CD8-positive, alpha-beta memory T cell (primary cell): ENCODE results near the gene C7. TPM values are rescaled to one million over a fixed set of nuclear protein-coding genes. Genes with fewer than 3 reads are reported as not detected.

Experiments used
- CTCF ChIA-PET: fragments of 350-600 bp; sonication (Branson Sonifier 250); formaldehyde crosslinking; loops from one replicate; lab custom pipeline; 2021; ENCODE audit warnings: antibody characterized with exemption; lab: Charles Lee
- POLR2A ChIA-PET: fragments of 350-600 bp; sonication (Branson Sonifier 250); formaldehyde crosslinking; loops from one replicate; lab custom pipeline; 2021; ENCODE audit warnings: antibody characterized with exemption; lab: Charles Lee
- DNase-seq, 5 donors: peaks; one replicate each; pipeline versions ENCODE4 v3.0.0 to v3.0.0-alpha.2; 2020 to 2022; ENCODE audit warnings: mixed read lengths in 1 of 5
- H3K27ac ChIP-seq: one replicate; pipeline ENCODE4 v1.7.0; 2013; ENCODE audit warnings: low read depth, mild to moderate bottlenecking, low read length, moderate library complexity
- H3K27me3 ChIP-seq: 2 replicates; pipeline ENCODE4 v1.7.0; 2013; ENCODE audit warnings: low read length, mild to moderate bottlenecking; ENCODE audit not compliant: insufficient read depth, poor library complexity, severe bottlenecking
- H3K36me3 ChIP-seq: 2 replicates; pipeline ENCODE4 v1.7.0; 2013; ENCODE audit warnings: mild to moderate bottlenecking, low read length, moderate library complexity; ENCODE audit not compliant: insufficient read depth
- H3K4me1 ChIP-seq: 2 replicates; pipeline ENCODE4 v1.7.0; 2013; ENCODE audit warnings: mild to moderate bottlenecking, low read length, moderate library complexity; ENCODE audit not compliant: insufficient read depth
- H3K4me3 ChIP-seq: 2 replicates; pipeline ENCODE4 v1.7.0; 2013; ENCODE audit warnings: mild to moderate bottlenecking, low read length
- H3K9me3 ChIP-seq: 2 replicates; pipeline ENCODE4 v1.7.0; 2013; ENCODE audit warnings: mild to moderate bottlenecking, low read length
- H3K27ac Mint-ChIP-seq, 8 donors: one replicate each; pipeline ENCODE4 v1.8.0; 2020 to 2021; ENCODE audit warnings: mixed read lengths in 8 of 8, mild to moderate bottlenecking in 6 of 8, inconsistent platforms in 3 of 8, moderate library complexity in 3 of 8
- H3K27me3 Mint-ChIP-seq, 2 donors: one replicate each; pipeline ENCODE4 v1.8.0; 2020 to 2021; ENCODE audit warnings: mixed read lengths in 2 of 2, mild to moderate bottlenecking in 1 of 2, moderate library complexity in 1 of 2
- H3K36me3 Mint-ChIP-seq, 3 donors: one replicate each; pipeline ENCODE4 v1.8.0; 2020 to 2021; ENCODE audit warnings: mixed read lengths in 3 of 3, inconsistent platforms in 1 of 3, mild to moderate bottlenecking in 1 of 3
- H3K4me1 Mint-ChIP-seq, 3 donors: one replicate each; pipeline ENCODE4 v1.8.0; 2020 to 2021; ENCODE audit warnings: mixed read lengths in 3 of 3, inconsistent platforms in 1 of 3, mild to moderate bottlenecking in 1 of 3
- H3K4me3 Mint-ChIP-seq, 7 donors: one replicate each; pipeline ENCODE4 v1.8.0; 2020 to 2021; ENCODE audit warnings: mixed read lengths in 7 of 7, mild to moderate bottlenecking in 6 of 7, moderate library complexity in 4 of 7, inconsistent platforms in 2 of 7
- H3K9me3 Mint-ChIP-seq, 5 donors: one replicate each; pipeline ENCODE4 v1.8.0; 2020 to 2022; ENCODE audit warnings: mixed read lengths in 5 of 5, mild to moderate bottlenecking in 3 of 5, moderate library complexity in 2 of 5, inconsistent platforms in 1 of 5
- polyA plus RNA-seq: library from polyadenylated mRNA; unstranded; fragments of 300-500 nt; fragmentation: Illumina TruSeq; gene quantifications from one replicate; pipeline ENCODE4 v1.2.3, GENCODE V29; 2021
- total RNA-seq, 2 experiments: library from RNA; stranded (reverse); gene quantifications; one replicate each; pipeline ENCODE4 v1.2.3, GENCODE V29; 2021

C7 gene
- total and polyA plus RNA-seq, 3 experiments from 2014 or later, result not detected

GRCh38 chr5:40932766-40933165 is 23.5 kb downstream of the C7 start:
- Mint-ChIP-seq H3K9me3 (peaks cover 0 to 4% (median 0%) of the 10 kb centered on the region in 5 donors), H3K27ac (no peak overlapping the region), H3K36me3 (no peaks in the 10 kb centered on the region), H3K4me3 (no peak overlapping the region), H3K27me3 (peaks cover 3 to 9% of the 10 kb centered on the region in 2 donors), H3K4me1 (no peaks in the 10 kb centered on the region)
- Histone ChIP-seq H3K36me3 (no peaks in the 10 kb centered on the region), H3K4me1 (no peaks in the 10 kb centered on the region), H3K27ac (no peak overlapping the region), H3K9me3 (no peaks in the 10 kb centered on the region), H3K4me3 (no peak overlapping the region), H3K27me3 (no peaks in the 10 kb centered on the region)
- no peak for DNase-seq
- POLR2A ChIA-PET, result no interaction called here
- CTCF ChIA-PET, result no interaction called here

- Mint-ChIP-seq H3K27me3 (peaks cover 5% of the 10 kb centered on the region in 2 donors), H3K9me3 (peaks cover 0 to 2% (median 0%) of the 10 kb centered on the region in 5 donors), H3K36me3 (no peaks in the 10 kb centered on the region), H3K27ac (no peak overlapping the region), H3K4me1 (no peaks in the 10 kb centered on the region), H3K4me3 (no peak overlapping the region)
- no peak for DNase-seq
- H3K36me3 ChIP-seq, result no peaks in the 10 kb centered on the region
- no peaks in the 10 kb centered on the region for H3K4me1 ChIP-seq
- ChIA-PET CTCF (no interaction called here), POLR2A (no interaction called here)
- H3K27ac ChIP-seq, result no peak overlapping the region
- no peaks in the 10 kb centered on the region for H3K9me3 ChIP-seq
- H3K4me3 ChIP-seq, result no peak overlapping the region
- no peaks in the 10 kb centered on the region for H3K27me3 ChIP-seq
Observed at GRCh38 chr5:40937075-40937474, 27.8 kb downstream of the C7 start.

GRCh38 chr5:40939753-40940152 is 30.5 kb downstream of the C7 start:
- no peak overlapping the region for H3K4me3 ChIP-seq
- POLR2A ChIA-PET, result no interaction called here
- no peaks in the 10 kb centered on the region for H3K27me3 ChIP-seq
- peaks cover 0 to 2% (median 0%) of the 10 kb centered on the region in 5 donors for H3K9me3 Mint-ChIP-seq
- H3K4me1 Mint-ChIP-seq, result no peaks in the 10 kb centered on the region
- no peak overlapping the region for H3K4me3 Mint-ChIP-seq
- DNase-seq, result no peak
- no peaks in the 10 kb centered on the region for H3K4me1 ChIP-seq
- H3K27ac Mint-ChIP-seq, result no peak overlapping the region
- H3K27ac ChIP-seq, result no peak overlapping the region
- H3K27me3 Mint-ChIP-seq, result peaks cover 2 to 6% of the 10 kb centered on the region in 2 donors
- CTCF ChIA-PET, result no interaction called here
- H3K9me3 ChIP-seq, result no peaks in the 10 kb centered on the region
- H3K36me3 Mint-ChIP-seq, result no peaks in the 10 kb centered on the region
- no peaks in the 10 kb centered on the region for H3K36me3 ChIP-seq

- peaks cover 0 to 18% of the 10 kb centered on the region in 2 donors for H3K27me3 Mint-ChIP-seq
- POLR2A ChIA-PET, result no interaction called here
- H3K27ac Mint-ChIP-seq, result no peak overlapping the region
Observed at GRCh38 chr5:40945111-40945510, 35.8 kb downstream of the C7 start.

GRCh38 chr5:40955313-40955712 is 46.0 kb downstream of the C7 start:
- Mint-ChIP-seq H3K27ac (no peak overlapping the region), H3K36me3 (no peaks in the 10 kb centered on the region), H3K4me1 (no peaks in the 10 kb centered on the region), H3K9me3 (peaks cover 0 to 6% (median 0%) of the 10 kb centered on the region in 5 donors), H3K27me3 (peaks cover 5 to 9% of the 10 kb centered on the region in 2 donors), H3K4me3 (no peak overlapping the region)
- no peaks in the 10 kb centered on the region for H3K9me3 ChIP-seq
- POLR2A ChIA-PET, result no interaction called here
- no peak overlapping the region for H3K4me3 ChIP-seq
- CTCF ChIA-PET, result no interaction called here
- no peaks in the 10 kb centered on the region for H3K4me1 ChIP-seq
- DNase-seq, result no peak
- H3K27ac ChIP-seq, result no peak overlapping the region
- H3K36me3 ChIP-seq, result no peaks in the 10 kb centered on the region
- no peaks in the 10 kb centered on the region for H3K27me3 ChIP-seq

More at GRCh38 chr5:40945111-40945510, 35.8 kb downstream of the C7 start:
- Mint-ChIP-seq H3K9me3 (no peaks in the 10 kb centered on the region), H3K36me3 (no peaks in the 10 kb centered on the region), H3K4me3 (no peak overlapping the region), H3K4me1 (no peaks in the 10 kb centered on the region)
- no peak for DNase-seq
- no peaks in the 10 kb centered on the region for H3K27me3 ChIP-seq
- no peaks in the 10 kb centered on the region for H3K9me3 ChIP-seq
- H3K36me3 ChIP-seq, result no peaks in the 10 kb centered on the region
- H3K27ac ChIP-seq, result no peak overlapping the region
- H3K4me3 ChIP-seq, result no peak overlapping the region
- H3K4me1 ChIP-seq, result no peaks in the 10 kb centered on the region
- CTCF ChIA-PET, result no interaction called here

GRCh38 chr5:40957048-40957447 is 47.8 kb downstream of the C7 start:
- Mint-ChIP-seq H3K27ac (no peak overlapping the region), H3K4me3 (no peak overlapping the region), H3K27me3 (peaks cover 5 to 9% of the 10 kb centered on the region in 2 donors), H3K9me3 (peaks cover 0 to 6% (median 0%) of the 10 kb centered on the region in 5 donors), H3K4me1 (no peaks in the 10 kb centered on the region), H3K36me3 (no peaks in the 10 kb centered on the region)
- POLR2A ChIA-PET, result no interaction called here
- H3K27ac ChIP-seq, result no peak overlapping the region
- H3K4me3 ChIP-seq, result no peak overlapping the region
- CTCF ChIA-PET, result no interaction called here
- H3K27me3 ChIP-seq, result no peaks in the 10 kb centered on the region
- DNase-seq, result no peak
- no peaks in the 10 kb centered on the region for H3K36me3 ChIP-seq
- no peaks in the 10 kb centered on the region for H3K9me3 ChIP-seq
- H3K4me1 ChIP-seq, result no peaks in the 10 kb centered on the region

- H3K4me1 ChIP-seq, result no peaks in the 10 kb centered on the region
- H3K9me3 ChIP-seq, result no peaks in the 10 kb centered on the region
- no peak overlapping the region for H3K27ac Mint-ChIP-seq
- no peak overlapping the region for H3K27ac ChIP-seq
- H3K36me3 ChIP-seq, result no peaks in the 10 kb centered on the region
- no peaks in the 10 kb centered on the region for H3K36me3 Mint-ChIP-seq
- ChIA-PET POLR2A (no interaction called here), CTCF (no interaction called here)
- no peaks in the 10 kb centered on the region for H3K27me3 ChIP-seq
- H3K27me3 Mint-ChIP-seq, result peaks cover 3 to 4% of the 10 kb centered on the region in 2 donors
- no peak overlapping the region for H3K4me3 Mint-ChIP-seq
- no peak overlapping the region for H3K4me3 ChIP-seq
- no peaks in the 10 kb centered on the region for H3K4me1 Mint-ChIP-seq
- peaks cover 0 to 6% (median 0%) of the 10 kb centered on the region in 5 donors for H3K9me3 Mint-ChIP-seq
- no peak for DNase-seq
Observed at GRCh38 chr5:40958811-40959210, 49.5 kb downstream of the C7 start.

GRCh38 chr5:40960037-40960436 is 50.7 kb downstream of the C7 start:
- no peak overlapping the region for H3K4me3 Mint-ChIP-seq
- H3K9me3 Mint-ChIP-seq, result peaks cover 0 to 6% (median 0%) of the 10 kb centered on the region in 5 donors
- H3K27ac Mint-ChIP-seq, result no peak overlapping the region
- no peak for DNase-seq
- no peak overlapping the region for H3K4me3 ChIP-seq
- no peaks in the 10 kb centered on the region for H3K36me3 Mint-ChIP-seq
- ChIA-PET CTCF (no interaction called here), POLR2A (no interaction called here)
- no peaks in the 10 kb centered on the region for H3K36me3 ChIP-seq
- H3K27ac ChIP-seq, result no peak overlapping the region
- H3K4me1 Mint-ChIP-seq, result no peaks in the 10 kb centered on the region
- no peaks in the 10 kb centered on the region for H3K27me3 ChIP-seq
- H3K4me1 ChIP-seq, result no peaks in the 10 kb centered on the region
- peaks cover under 1 to 4% of the 10 kb centered on the region in 2 donors for H3K27me3 Mint-ChIP-seq
- H3K9me3 ChIP-seq, result no peaks in the 10 kb centered on the region
